Ovary (tissue), 3 donors: Measurements from ENCODE around the gene MCF2L.

ENCODE experiments used
- EP300 ChIP-seq: sonication (generic); formaldehyde crosslinking; IDR thresholded peaks from one replicate; pipeline ENCODE4 v1.6.1; 2017; ENCODE audit warnings: antibody characterized with exemption
- POLR2A ChIP-seq: fragments of 450-650 bp; IDR thresholded peaks from one replicate; pipeline ENCODE4 v1.6.1; 2017; ENCODE audit warnings: antibody characterized with exemption, mild to moderate bottlenecking, moderate library complexity
- TF ChIP-seq, protein P1 (sequence below), 3 donors: fragments of 450-650 bp in 2 of 3; fragments of 200-600 bp in 1 of 3; IDR thresholded peaks; one replicate each; pipeline versions ENCODE4 v1.5.1 to v1.8.0; 2016 to 2022; ENCODE audit warnings: antibody characterized with exemption in 3 of 3, mild to moderate bottlenecking in 1 of 3
- donor health status: DM: no; HTN: no; CAD: no.

DNA sequence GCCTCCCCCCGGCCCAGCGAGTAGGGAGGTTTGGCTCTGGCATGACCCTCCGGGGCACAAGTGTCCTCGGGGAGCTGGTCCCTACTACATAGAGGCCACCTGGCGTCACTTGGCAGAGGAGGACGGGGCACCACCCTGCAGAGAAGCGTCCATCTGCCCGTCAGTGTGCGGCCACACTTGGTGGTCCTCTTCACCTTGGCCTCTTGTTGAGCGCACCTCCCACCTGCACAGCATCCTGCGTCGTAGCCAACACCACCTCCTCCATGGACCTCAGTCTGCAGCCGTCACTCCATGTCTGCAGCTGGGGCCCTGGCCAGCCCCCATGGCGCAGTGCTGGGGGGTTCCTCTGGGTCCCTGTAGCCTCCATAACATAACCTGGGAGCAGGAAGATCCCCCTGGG, 35.1 kb downstream of the MCF2L start:
- TF ChIP-seq, protein P1, sequence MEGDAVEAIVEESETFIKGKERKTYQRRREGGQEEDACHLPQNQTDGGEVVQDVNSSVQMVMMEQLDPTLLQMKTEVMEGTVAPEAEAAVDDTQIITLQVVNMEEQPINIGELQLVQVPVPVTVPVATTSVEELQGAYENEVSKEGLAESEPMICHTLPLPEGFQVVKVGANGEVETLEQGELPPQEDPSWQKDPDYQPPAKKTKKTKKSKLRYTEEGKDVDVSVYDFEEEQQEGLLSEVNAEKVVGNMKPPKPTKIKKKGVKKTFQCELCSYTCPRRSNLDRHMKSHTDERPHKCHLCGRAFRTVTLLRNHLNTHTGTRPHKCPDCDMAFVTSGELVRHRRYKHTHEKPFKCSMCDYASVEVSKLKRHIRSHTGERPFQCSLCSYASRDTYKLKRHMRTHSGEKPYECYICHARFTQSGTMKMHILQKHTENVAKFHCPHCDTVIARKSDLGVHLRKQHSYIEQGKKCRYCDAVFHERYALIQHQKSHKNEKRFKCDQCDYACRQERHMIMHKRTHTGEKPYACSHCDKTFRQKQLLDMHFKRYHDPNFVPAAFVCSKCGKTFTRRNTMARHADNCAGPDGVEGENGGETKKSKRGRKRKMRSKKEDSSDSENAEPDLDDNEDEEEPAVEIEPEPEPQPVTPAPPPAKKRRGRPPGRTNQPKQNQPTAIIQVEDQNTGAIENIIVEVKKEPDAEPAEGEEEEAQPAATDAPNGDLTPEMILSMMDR (IDR thresholded peaks at IDR 0.05): no peak
- no peak for TF ChIP-seq EP300
- TF ChIP-seq POLR2A: no peak
